GM23248 (cell line): ENCODE measurements around the gene TMEM108.

Experiments used
- EZH2 ChIP-seq: fragments of 200-600 bp; sonication (generic); IDR thresholded peaks from 2 replicates; pipeline ENCODE4 v1.6.1; 2018; ENCODE audit warnings: antibody characterized with exemption, mild to moderate bottlenecking; ENCODE audit not compliant: insufficient read depth, poor library complexity, severe bottlenecking
- EZH2phosphoT487 ChIP-seq: fragments of 200-600 bp; sonication (generic); IDR thresholded peaks from 2 replicates; pipeline ENCODE4 v1.6.1; 2018; ENCODE audit warnings: antibody characterized with exemption, moderate library complexity, mild to moderate bottlenecking, low read depth; ENCODE audit not compliant: insufficient read depth

DNA sequence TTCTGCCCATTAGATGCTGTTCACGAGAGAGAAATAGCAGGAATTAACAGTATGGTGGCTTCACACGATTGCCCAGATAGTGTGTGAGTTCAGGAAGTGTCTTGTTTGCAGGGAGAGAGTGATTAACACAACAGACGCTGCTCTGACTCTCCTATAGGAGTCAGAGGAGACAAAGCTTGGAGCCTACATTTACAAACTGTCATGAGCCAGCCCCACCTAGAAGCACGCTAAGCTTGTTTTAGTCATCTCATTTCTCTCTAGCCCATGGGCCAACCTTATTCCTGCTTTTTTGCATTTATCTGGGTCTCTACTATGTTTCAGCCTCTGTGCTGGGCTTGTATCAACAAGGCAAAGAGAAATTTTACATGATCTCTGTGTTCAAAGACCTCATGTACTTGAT lies 233.3 kb downstream of the TMEM108 start:
- TF ChIP-seq EZH2 = no peak
- no peak for TF ChIP-seq EZH2phosphoT487
